Neural cell (in vitro differentiated cells): ENCODE results near the gene FCN1. TPM values are rescaled to one million over a fixed set of nuclear protein-coding genes. Genes with fewer than 3 reads are reported as not detected.

ENCODE experiments used
- H2AFZ ChIP-seq: fragments of 200-600, 300-800 bp; sonication (generic), shearing (Covaris generic); 2 replicates; pipeline ENCODE4 v1.6.0; 2014; ENCODE audit warnings: low read depth, mild to moderate bottlenecking, antibody characterized with exemption, low read length, moderate library complexity
- H3F3A ChIP-seq: fragments of 200-600 bp; shearing (Covaris generic); 2 replicates; pipeline ENCODE4 v1.6.1; 2016; ENCODE audit warnings: mild to moderate bottlenecking, moderate library complexity, mixed read lengths, antibody characterized with exemption, low read length; ENCODE audit not compliant: insufficient read depth, poor library complexity, severe bottlenecking
- H3K27ac ChIP-seq: fragments of 200-600, 300-800 bp; sonication (generic), shearing (Covaris generic); 2 replicates; pipeline ENCODE4 v1.5.1; 2014; ENCODE audit warnings: mild to moderate bottlenecking, low read length, moderate library complexity
- H3K27me3 ChIP-seq: fragments of 300-800, 200-600 bp; sonication (generic), shearing (Covaris generic); 2 replicates; pipeline ENCODE4 v1.6.0; 2014; ENCODE audit warnings: mild to moderate bottlenecking, low read depth, low read length, moderate library complexity; ENCODE audit not compliant: insufficient read depth
- H3K36me3 ChIP-seq: fragments of 300-800, 200-600 bp; sonication (generic), shearing (Covaris generic); 2 replicates; pipeline ENCODE4 v1.5.1; 2014; ENCODE audit warnings: mild to moderate bottlenecking, antibody characterized with exemption, low read length, moderate library complexity; ENCODE audit not compliant: insufficient read depth
- H3K4me2 ChIP-seq: fragments of 300-800, 200-600 bp; sonication (generic), shearing (Covaris generic); 2 replicates; pipeline ENCODE4 v1.6.0; 2014; ENCODE audit warnings: mild to moderate bottlenecking, low read length
- H3K4me3 ChIP-seq: fragments of 300-800, 200-600 bp; sonication (generic), shearing (Covaris generic); 2 replicates; pipeline ENCODE4 v1.5.1; 2014; ENCODE audit warnings: mild to moderate bottlenecking, low read length, moderate library complexity
- H3K79me2 ChIP-seq: fragments of 200-600 bp; shearing (Covaris generic); replicated peaks from 2 replicates; pipeline ENCODE4 v1.6.0; 2014; ENCODE audit warnings: mild to moderate bottlenecking, low read length, moderate library complexity; ENCODE audit not compliant: insufficient read depth
- H3K9ac ChIP-seq: fragments of 300-800, 200-600 bp; sonication (generic), shearing (Covaris generic); 2 replicates; pipeline ENCODE4 v1.6.1; 2016; ENCODE audit warnings: mild to moderate bottlenecking, low read length, mixed read lengths
- H3K9me2 ChIP-seq: fragments of 200-600 bp; shearing (Covaris generic); 2 replicates; pipeline ENCODE4 v1.6.1; 2016; ENCODE audit warnings: mild to moderate bottlenecking, low read length, mixed read lengths; ENCODE audit not compliant: insufficient read depth
- H3K9me3 ChIP-seq: fragments of 200-600, 300-800 bp; sonication (generic), shearing (Covaris generic); 2 replicates; pipeline ENCODE4 v1.6.1; 2016; ENCODE audit warnings: mild to moderate bottlenecking, mixed run types, low read length, moderate library complexity, mixed read lengths
- H4K20me1 ChIP-seq: fragments of 200-600 bp; shearing (Covaris generic); 2 replicates; pipeline ENCODE4 v1.6.1; 2016; ENCODE audit warnings: mild to moderate bottlenecking, mixed run types; ENCODE audit not compliant: insufficient read depth
- EP300 ChIP-seq: fragments of 450-650 bp; conservative IDR thresholded peaks from 2 replicates; pipeline ENCODE4 v1.6.1; 2014; ENCODE audit warnings: antibody characterized with exemption, mild to moderate bottlenecking, moderate library complexity; ENCODE audit not compliant: poor library complexity, severe bottlenecking
- EZH2 ChIP-seq: fragments of 200-600, 300-800 bp; shearing (Covaris generic), sonication (generic); IDR thresholded peaks from 2 replicates; pipeline ENCODE4 v1.6.1; 2014; ENCODE audit warnings: antibody characterized with exemption, low read length, borderline replicate concordance, mild to moderate bottlenecking; ENCODE audit not compliant: insufficient read depth, poor library complexity, severe bottlenecking
- MXI1 ChIP-seq: fragments of 450-650 bp; conservative IDR thresholded peaks from 2 replicates; pipeline ENCODE4 v1.6.1; 2014; ENCODE audit warnings: antibody characterized with exemption, mild to moderate bottlenecking; ENCODE audit not compliant: poor library complexity, severe bottlenecking
- POLR2AphosphoS5 ChIP-seq: IDR thresholded peaks from 2 replicates; pipeline ENCODE4 v1.6.1; 2012
- RAD21 ChIP-seq: fragments of 450-650 bp; conservative IDR thresholded peaks from 2 replicates; pipeline ENCODE4 v1.6.1; 2014; ENCODE audit warnings: antibody characterized with exemption, mild to moderate bottlenecking, moderate library complexity
- SMC3 ChIP-seq: fragments of 450-650 bp; conservative IDR thresholded peaks from 2 replicates; pipeline ENCODE4 v1.6.1; 2014; ENCODE audit warnings: antibody characterized with exemption, mild to moderate bottlenecking, moderate library complexity; ENCODE audit not compliant: poor library complexity
- TAF1 ChIP-seq: IDR thresholded peaks from 2 replicates; pipeline ENCODE4 v1.6.1; 2012; ENCODE audit warnings: low read depth
- polyA plus RNA-seq: library from polyadenylated mRNA; depleted of rRNA; stranded (reverse); fragments of >200 nt; gene quantifications from 2 replicates; pipeline ENCODE4 v1.2.3, GENCODE V29; 2014
- TF ChIP-seq, protein P1 (sequence below): IDR thresholded peaks from 2 replicates; pipeline ENCODE4 v1.6.1; 2012; ENCODE audit warnings: borderline replicate concordance
- TF ChIP-seq, protein P2 (sequence below): fragments of 450-650 bp; IDR thresholded peaks from 2 replicates; pipeline ENCODE4 v1.5.1; 2014; ENCODE audit warnings: antibody characterized with exemption, mild to moderate bottlenecking, moderate library complexity; ENCODE audit not compliant: poor library complexity, severe bottlenecking

FCN1 gene
- polyA plus RNA-seq, 1 donor from 2014 or later = not detected

DNA sequence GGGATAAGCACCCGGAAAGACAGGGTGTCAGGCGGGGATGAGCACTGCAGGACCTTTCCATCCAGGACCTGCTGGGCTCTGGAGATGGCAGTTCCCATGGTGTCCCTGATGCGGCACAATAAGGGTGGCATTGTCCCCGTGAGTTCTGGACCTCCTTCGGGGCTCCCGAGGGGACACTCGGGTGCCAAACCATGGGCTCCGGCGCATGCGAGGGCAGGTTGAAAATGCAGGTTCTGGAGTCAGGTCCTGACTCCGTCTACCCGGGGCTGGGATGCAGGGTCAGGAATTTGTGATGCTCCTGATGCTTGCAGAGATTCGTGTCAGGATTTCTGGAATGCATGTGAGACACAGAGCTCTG lies 36.4 kb downstream of the FCN1 start:
- H3K9me3 ChIP-seq = no peaks in the 10 kb centered on the region
- H3K9ac ChIP-seq = no peak overlapping the region
- H3K27me3 ChIP-seq = no peaks in the 10 kb centered on the region
- no peaks in the 10 kb centered on the region for H3K9me2 ChIP-seq
- H2AFZ ChIP-seq = no peak overlapping the region
- no peak overlapping the region for H3K4me3 ChIP-seq
- no peaks in the 10 kb centered on the region for H3F3A ChIP-seq
- no peaks in the 10 kb centered on the region for H3K36me3 ChIP-seq
- H4K20me1 ChIP-seq = no peaks in the 10 kb centered on the region
- no peak overlapping the region for H3K27ac ChIP-seq
- H3K79me2 ChIP-seq = no peaks in the 10 kb centered on the region
- TF ChIP-seq TAF1 (no peak), RAD21 (no peak), SMC3 (no peak), MXI1 (no peak), EZH2 (no peak), POLR2AphosphoS5 (no peak), EP300 (no peak)
- TF ChIP-seq, protein P1, sequence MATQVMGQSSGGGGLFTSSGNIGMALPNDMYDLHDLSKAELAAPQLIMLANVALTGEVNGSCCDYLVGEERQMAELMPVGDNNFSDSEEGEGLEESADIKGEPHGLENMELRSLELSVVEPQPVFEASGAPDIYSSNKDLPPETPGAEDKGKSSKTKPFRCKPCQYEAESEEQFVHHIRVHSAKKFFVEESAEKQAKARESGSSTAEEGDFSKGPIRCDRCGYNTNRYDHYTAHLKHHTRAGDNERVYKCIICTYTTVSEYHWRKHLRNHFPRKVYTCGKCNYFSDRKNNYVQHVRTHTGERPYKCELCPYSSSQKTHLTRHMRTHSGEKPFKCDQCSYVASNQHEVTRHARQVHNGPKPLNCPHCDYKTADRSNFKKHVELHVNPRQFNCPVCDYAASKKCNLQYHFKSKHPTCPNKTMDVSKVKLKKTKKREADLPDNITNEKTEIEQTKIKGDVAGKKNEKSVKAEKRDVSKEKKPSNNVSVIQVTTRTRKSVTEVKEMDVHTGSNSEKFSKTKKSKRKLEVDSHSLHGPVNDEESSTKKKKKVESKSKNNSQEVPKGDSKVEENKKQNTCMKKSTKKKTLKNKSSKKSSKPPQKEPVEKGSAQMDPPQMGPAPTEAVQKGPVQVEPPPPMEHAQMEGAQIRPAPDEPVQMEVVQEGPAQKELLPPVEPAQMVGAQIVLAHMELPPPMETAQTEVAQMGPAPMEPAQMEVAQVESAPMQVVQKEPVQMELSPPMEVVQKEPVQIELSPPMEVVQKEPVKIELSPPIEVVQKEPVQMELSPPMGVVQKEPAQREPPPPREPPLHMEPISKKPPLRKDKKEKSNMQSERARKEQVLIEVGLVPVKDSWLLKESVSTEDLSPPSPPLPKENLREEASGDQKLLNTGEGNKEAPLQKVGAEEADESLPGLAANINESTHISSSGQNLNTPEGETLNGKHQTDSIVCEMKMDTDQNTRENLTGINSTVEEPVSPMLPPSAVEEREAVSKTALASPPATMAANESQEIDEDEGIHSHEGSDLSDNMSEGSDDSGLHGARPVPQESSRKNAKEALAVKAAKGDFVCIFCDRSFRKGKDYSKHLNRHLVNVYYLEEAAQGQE = no peak
- TF ChIP-seq, protein P2, sequence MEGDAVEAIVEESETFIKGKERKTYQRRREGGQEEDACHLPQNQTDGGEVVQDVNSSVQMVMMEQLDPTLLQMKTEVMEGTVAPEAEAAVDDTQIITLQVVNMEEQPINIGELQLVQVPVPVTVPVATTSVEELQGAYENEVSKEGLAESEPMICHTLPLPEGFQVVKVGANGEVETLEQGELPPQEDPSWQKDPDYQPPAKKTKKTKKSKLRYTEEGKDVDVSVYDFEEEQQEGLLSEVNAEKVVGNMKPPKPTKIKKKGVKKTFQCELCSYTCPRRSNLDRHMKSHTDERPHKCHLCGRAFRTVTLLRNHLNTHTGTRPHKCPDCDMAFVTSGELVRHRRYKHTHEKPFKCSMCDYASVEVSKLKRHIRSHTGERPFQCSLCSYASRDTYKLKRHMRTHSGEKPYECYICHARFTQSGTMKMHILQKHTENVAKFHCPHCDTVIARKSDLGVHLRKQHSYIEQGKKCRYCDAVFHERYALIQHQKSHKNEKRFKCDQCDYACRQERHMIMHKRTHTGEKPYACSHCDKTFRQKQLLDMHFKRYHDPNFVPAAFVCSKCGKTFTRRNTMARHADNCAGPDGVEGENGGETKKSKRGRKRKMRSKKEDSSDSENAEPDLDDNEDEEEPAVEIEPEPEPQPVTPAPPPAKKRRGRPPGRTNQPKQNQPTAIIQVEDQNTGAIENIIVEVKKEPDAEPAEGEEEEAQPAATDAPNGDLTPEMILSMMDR = no peak
- no peak overlapping the region for H3K4me2 ChIP-seq

DNA sequence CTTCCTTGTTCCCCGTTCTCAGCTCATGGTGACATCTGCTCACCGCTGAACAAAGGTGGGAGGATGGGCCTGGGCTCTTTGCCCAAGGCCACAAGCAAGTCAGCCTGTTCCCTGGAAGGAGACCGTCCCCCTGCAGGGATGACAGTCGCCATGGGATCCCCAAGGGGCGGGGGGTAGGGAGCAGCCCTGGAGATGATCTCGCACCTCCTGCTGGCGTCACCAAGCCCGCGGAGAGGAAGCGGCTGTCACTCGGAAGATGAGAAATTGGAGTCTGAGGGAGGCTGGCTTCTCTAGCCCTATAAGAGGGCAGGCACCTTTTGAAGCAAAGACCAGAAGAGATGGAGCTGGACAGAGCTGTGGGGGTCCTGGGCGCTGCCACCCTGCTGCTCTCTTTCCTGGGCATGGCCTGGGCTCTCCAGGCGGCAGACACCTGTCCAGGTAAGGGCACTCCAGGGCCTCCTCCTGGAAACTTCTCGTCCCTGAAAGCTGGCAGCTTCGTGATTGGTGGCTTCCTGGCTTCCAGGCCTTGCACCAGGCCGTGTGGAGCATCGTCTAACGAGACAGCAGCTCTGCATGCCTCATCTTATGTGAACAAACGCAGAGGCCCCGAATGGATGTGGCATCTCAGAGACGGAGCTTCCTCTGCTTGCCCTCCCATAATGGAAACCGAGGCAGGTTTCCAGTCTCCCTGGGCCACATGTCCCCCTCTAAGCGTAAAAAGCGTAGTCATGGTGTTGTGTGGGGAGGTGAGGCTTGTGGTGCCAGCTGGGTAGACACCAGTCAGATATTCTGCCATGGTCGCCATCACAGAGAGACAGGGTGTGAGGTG lies 37.0 kb downstream of the FCN1 start, which contains the start of gene FCN2:
TSS of gene FCN2 (plus strand) at position 327 of the 829 bp plus-strand sequence. CDS start at position 339, 12 bp downstream.
- Histone ChIP-seq H2AFZ (no peak within 1 kb of the TSS), H4K20me1 (no peaks in the 10 kb centered on the region), H3K9ac (no peak within 1 kb of the TSS), H3K4me3 (no peak within 1 kb of the TSS), H3K36me3 (no peaks in the 10 kb centered on the region), H3F3A (no peaks in the 10 kb centered on the region), H3K9me2 (no peaks in the 10 kb centered on the region), H3K79me2 (no peaks in the 10 kb centered on the region), H3K27me3 (no peaks in the 10 kb centered on the region), H3K9me3 (no peaks in the 10 kb centered on the region), H3K4me2 (no peak within 1 kb of the TSS), H3K27ac (no peak within 1 kb of the TSS)
- no peak for TF ChIP-seq MXI1
- TF ChIP-seq POLR2AphosphoS5 = no peak
- no peak for TF ChIP-seq EP300
- no peak for TF ChIP-seq TAF1
